Esophagus (tissue), 2 donors: ENCODE data around the gene EP300. TPM values are rescaled to one million over a fixed set of nuclear protein-coding genes. Genes with fewer than 3 reads are reported as not detected.
"Not testable (repeated sequence)": the region's sequence is repeated elsewhere in the genome, so short reads cannot be mapped to it uniquely, and the experiment has no call there.

Experiments used
- H3K27ac ChIP-seq, 2 donors: one replicate each; pipeline ENCODE4 v1.5.1; 2013; ENCODE audit warnings: low read depth in 2 of 2, mild to moderate bottlenecking in 2 of 2, inconsistent platforms in 1 of 2, low read length in 1 of 2, moderate library complexity in 1 of 2
- H3K27me3 ChIP-seq, 2 donors: one replicate each; pipeline ENCODE4 v1.6.1; 2013; ENCODE audit warnings: low read length in 2 of 2, control low read depth in 1 of 2, mild to moderate bottlenecking in 1 of 2; ENCODE audit not compliant: insufficient read depth in 2 of 2, control insufficient read depth in 1 of 2
- H3K36me3 ChIP-seq, 2 donors: one replicate each; pipeline ENCODE4 v1.6.1; 2013; ENCODE audit warnings: low read length in 1 of 2; ENCODE audit not compliant: control insufficient read depth in 2 of 2, insufficient read depth in 2 of 2
- H3K4me1 ChIP-seq, 2 donors: one replicate each; pipeline ENCODE4 v1.6.1; 2013; ENCODE audit warnings: low read length in 1 of 2; ENCODE audit not compliant: control insufficient read depth in 2 of 2, insufficient read depth in 2 of 2
- H3K4me3 ChIP-seq, 2 donors: one replicate each; pipeline ENCODE4 v1.5.1; 2013; ENCODE audit warnings: low read length in 2 of 2, mild to moderate bottlenecking in 2 of 2, low read depth in 1 of 2, moderate library complexity in 1 of 2
- H3K9me3 ChIP-seq, 2 donors: one replicate each; pipeline ENCODE4 v1.6.1; 2013; ENCODE audit warnings: mild to moderate bottlenecking in 2 of 2, low read depth in 1 of 2, low read length in 1 of 2, moderate library complexity in 1 of 2; ENCODE audit not compliant: control insufficient read depth in 2 of 2, insufficient read depth in 1 of 2
- WGBS, 2 donors: extraction: QIAGEN DNeasy Blood & Tissue Kit; methylation state at CpG; one replicate each; pipeline ENCODE4 v1.1.7; 2013; 5-methylcytosine and 5-hydroxymethylcytosine counted together
- polyA plus RNA-seq, 2 donors: library from polyadenylated mRNA; stranded (reverse); fragments of 200-250 nt; gene quantifications; one replicate each; pipeline ENCODE4 v1.2.3, GENCODE V29; 2013
- donor health status: healthy with polysubstance abuse.
- donor health status: Bipolar disorder and iron deficiency.

EP300 gene
- polyA plus RNA-seq, 2 donors: 11.6 to 13.7 TPM

DNA sequence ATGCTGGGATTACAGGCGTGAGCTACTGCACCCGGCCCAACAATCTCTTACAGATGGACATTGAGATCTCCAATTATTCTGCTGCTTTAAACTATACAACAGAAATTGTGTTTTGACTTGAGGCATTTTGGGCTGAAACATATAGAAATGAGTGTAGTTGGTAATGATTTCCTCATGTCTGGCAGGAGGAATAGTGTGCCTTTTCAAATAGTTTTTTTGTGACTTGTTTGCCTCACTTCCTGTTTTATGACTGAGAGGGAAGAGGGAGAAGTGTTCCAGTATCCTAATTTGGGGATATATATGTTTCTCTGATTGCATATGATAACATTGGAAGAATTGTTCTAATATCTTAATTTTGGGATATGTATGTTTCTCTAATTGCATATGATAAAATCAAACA lies 40.2 kb downstream of the EP300 start:
- peaks cover 5 to 22% of the 10 kb centered on the region in 2 donors for H3K36me3 ChIP-seq
- H3K4me1 ChIP-seq: no peaks in the 10 kb centered on the region
- no peak overlapping the region for H3K4me3 ChIP-seq
- H3K27me3 ChIP-seq: no peaks in the 10 kb centered on the region
- no peak overlapping the region for H3K27ac ChIP-seq
- no peaks in the 10 kb centered on the region for H3K9me3 ChIP-seq
- WGBS, 2 donors: 91 to 94% methylated on average over 2 of the region's 2 CpGs

DNA sequence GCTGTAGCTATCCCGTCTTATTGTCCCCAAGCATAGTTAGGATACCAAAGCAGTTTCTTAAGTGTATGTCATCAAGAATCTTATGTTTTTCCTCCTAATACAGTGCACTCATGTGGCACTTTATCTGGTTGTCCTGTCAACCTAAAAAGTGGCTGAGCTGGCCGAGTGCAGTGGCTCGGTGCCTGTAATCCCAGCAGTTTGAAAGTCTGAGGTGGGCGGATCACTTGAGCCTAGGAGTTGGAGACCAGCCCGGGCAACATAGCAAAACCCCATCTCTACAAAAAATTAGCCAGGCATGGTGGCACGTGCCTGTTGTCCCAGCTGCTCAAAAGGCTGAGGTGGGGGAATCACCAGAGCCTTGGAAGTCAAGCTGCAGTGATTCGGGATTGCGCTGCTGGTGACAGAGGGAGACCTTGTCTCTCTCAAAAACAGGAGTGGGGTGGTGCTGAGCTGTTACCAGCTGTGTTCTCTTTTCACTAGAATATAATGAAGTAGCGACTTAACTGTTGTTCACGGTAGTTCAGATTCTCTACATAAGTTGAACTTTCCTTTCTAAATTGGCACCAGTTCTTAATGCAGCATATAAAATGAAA lies 48.1 kb downstream of the EP300 start:
- H3K27ac ChIP-seq: no peak overlapping the region
- peaks cover 16 to 38% of the 10 kb centered on the region in 2 donors for H3K36me3 ChIP-seq
- no peaks in the 10 kb centered on the region for H3K4me1 ChIP-seq
- H3K9me3 ChIP-seq: no peaks in the 10 kb centered on the region
- 75 to 80% methylated on average over 10 of the region's 10 CpGs for WGBS, 2 donors
- H3K27me3 ChIP-seq: no peaks in the 10 kb centered on the region
- no peak overlapping the region for H3K4me3 ChIP-seq

DNA sequence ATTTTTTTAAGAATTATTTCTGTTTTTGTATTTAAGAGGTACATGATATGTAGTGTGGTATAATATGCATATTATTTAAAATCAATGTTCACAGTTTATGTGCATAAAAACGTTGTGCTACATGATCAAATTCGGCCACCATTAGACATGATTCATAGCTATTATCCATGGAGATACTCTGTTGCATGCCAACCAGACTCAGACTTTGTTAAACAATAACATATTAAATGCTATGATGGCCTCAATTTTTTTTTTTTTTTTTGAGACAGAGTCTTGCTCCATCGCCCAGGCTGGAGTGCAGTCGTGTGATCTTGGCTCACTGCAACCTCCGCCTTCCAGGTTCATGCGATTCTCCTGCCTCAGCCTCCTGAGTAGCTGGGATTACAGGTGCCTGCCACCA lies 53.5 kb downstream of the EP300 start:
- not testable (repeated sequence) for H3K4me1 ChIP-seq, H3K9me3 ChIP-seq, H3K27me3 ChIP-seq, H3K4me3 ChIP-seq, H3K27ac ChIP-seq
- 90 to 92% methylated on average over 6 of the region's 6 CpGs for WGBS, 2 donors
- peaks cover 10 to 28% of the 10 kb centered on the region in 2 donors for H3K36me3 ChIP-seq

DNA sequence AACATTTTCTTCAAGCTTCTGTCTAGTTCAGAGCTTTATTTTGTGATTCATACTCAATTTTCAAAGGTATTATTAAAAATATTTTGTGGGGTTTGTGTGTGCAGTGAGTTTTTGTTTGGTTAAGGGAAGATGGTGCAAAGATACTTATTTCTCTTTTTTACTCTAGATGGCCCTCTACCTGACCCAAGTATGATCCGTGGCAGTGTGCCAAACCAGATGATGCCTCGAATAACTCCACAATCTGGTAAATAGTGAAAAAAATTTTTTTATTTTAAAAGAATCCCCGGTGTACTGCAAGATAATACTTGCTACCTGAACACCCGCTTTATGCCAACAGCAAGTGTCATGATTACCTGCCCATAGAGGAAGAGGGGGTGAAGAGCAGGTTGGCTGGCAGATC lies 54.2 kb downstream of the EP300 start:
- Histone ChIP-seq H3K4me1 (no peaks in the 10 kb centered on the region), H3K36me3 (peaks cover 13 to 27% of the 10 kb centered on the region in 2 donors), H3K9me3 (no peaks in the 10 kb centered on the region), H3K4me3 (no peak overlapping the region), H3K27ac (no peak overlapping the region), H3K27me3 (no peaks in the 10 kb centered on the region)
- 59 to 67% methylated on average over 4 of the region's 4 CpGs for WGBS, 2 donors

DNA sequence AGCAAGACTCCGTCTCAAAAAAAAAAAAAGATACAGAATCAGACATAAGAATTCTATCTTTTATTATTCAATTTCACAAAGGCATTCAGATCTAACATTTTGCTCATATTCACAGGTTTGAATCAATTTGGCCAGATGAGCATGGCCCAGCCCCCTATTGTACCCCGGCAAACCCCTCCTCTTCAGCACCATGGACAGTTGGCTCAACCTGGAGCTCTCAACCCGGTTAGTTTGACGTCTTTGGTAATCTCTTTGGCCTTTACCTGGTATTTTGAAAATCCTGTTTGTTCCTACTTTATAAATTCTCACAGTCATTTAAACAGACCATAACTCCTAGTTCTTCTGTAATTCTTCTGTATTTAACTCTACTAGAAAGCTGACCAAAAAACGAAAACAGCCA lies 55.3 kb downstream of the EP300 start:
- H3K27ac ChIP-seq: no peak overlapping the region
- H3K27me3 ChIP-seq: no peaks in the 10 kb centered on the region
- H3K4me3 ChIP-seq: no peak overlapping the region
- 82 to 91% methylated on average over 5 of the region's 5 CpGs for WGBS, 2 donors
- H3K4me1 ChIP-seq: no peaks in the 10 kb centered on the region
- peaks cover 16 to 20% of the 10 kb centered on the region in 2 donors for H3K36me3 ChIP-seq
- no peaks in the 10 kb centered on the region for H3K9me3 ChIP-seq

DNA sequence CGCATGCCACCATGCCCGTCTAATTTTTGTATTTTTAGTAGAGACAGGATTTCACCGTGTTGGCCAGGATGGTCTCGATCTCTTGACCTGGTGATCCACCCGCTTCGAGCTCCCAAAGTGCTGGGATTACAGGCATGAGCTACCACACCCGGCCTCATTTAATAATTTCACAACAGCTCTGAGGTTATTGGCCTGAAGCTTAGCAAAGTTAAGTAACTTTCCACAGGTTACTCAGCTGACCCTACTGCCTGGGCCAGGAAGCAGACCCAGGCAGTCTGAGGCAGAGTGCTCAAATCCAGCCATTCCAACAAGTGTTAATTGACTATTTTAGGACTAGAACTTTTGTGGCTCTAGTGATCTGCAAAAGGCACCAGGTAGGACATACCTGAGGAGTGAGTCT lies 60.5 kb downstream of the EP300 start:
- 94% methylated on average over 7 of the region's 7 CpGs for WGBS, 2 donors
- H3K27me3 ChIP-seq: no peaks in the 10 kb centered on the region
- H3K36me3 ChIP-seq: peaks cover 18 to 29% of the 10 kb centered on the region in 2 donors
- H3K4me3 ChIP-seq: no peak overlapping the region
- no peaks in the 10 kb centered on the region for H3K9me3 ChIP-seq
- no peak overlapping the region for H3K27ac ChIP-seq
- H3K4me1 ChIP-seq: no peaks in the 10 kb centered on the region

DNA sequence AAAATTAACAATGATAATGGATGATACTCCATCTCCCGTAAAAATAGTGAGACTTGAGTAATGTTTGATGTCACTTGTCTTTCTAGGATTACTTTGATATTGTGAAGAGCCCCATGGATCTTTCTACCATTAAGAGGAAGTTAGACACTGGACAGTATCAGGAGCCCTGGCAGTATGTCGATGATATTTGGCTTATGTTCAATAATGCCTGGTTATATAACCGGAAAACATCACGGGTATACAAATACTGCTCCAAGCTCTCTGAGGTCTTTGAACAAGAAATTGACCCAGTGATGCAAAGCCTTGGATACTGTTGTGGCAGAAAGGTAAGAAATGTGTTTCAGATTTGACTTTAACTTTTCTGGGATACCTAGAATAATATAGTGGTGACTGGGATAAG lies 64.7 kb downstream of the EP300 start:
- Histone ChIP-seq H3K4me3 (no peak overlapping the region), H3K9me3 (no peaks in the 10 kb centered on the region), H3K27me3 (no peaks in the 10 kb centered on the region), H3K36me3 (peaks cover 19 to 23% of the 10 kb centered on the region in 2 donors), H3K4me1 (no peaks in the 10 kb centered on the region), H3K27ac (no peak overlapping the region)
- 53 to 63% methylated on average over 4 of the region's 4 CpGs for WGBS, 2 donors

DNA sequence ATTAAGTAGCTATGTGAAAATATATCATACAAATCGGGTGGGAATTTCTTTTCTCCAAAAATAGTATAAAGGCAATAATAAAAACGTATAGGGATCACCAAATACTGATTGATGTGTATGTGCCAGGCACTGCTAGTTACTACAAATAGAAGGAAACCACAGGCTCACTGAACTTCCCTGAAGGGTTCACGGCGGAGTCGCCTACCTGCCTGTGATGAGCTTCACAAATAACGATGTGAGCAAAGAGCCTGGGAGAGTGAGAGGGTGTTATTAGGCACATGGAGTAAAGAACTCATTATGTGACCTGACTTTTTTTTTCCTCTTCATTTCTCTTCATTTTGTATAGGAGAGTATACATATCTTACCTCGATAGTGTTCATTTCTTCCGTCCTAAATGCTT lies 76.8 kb downstream of the EP300 start:
- H3K9me3 ChIP-seq: no peaks in the 10 kb centered on the region
- peaks cover 14 to 23% of the 10 kb centered on the region in 2 donors for H3K36me3 ChIP-seq
- no peak overlapping the region for H3K27ac ChIP-seq
- H3K4me3 ChIP-seq: no peak overlapping the region
- no peaks in the 10 kb centered on the region for H3K27me3 ChIP-seq
- 87 to 89% methylated on average over 8 of the region's 8 CpGs for WGBS, 2 donors
- H3K4me1 ChIP-seq: no peaks in the 10 kb centered on the region

DNA sequence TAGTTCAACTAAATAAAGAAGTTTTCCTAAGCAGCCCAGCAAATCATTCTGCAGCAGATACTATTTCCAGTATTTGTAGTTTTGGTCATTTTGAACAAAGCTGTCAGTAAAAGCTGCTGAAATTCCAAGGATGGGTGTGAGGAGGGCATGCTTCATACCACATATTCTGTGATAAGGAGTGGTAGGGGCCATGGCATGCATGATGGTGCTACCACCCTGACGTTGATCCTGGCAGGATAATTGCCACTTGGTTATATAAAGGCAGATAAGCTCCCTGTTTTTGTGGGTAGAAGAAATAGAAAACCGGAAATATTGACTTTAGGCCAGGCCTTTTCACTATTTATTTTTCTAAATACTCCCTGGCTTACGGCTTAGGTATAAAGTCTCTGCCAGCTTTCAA lies 79.6 kb downstream of the EP300 start:
- Histone ChIP-seq H3K36me3 (peaks cover 24 to 26% of the 10 kb centered on the region in 2 donors), H3K27me3 (no peaks in the 10 kb centered on the region), H3K4me3 (no peak overlapping the region), H3K4me1 (no peaks in the 10 kb centered on the region), H3K27ac (no peak overlapping the region), H3K9me3 (no peaks in the 10 kb centered on the region)
- WGBS, 2 donors: 52 to 58% methylated on average over 3 of the region's 3 CpGs

DNA sequence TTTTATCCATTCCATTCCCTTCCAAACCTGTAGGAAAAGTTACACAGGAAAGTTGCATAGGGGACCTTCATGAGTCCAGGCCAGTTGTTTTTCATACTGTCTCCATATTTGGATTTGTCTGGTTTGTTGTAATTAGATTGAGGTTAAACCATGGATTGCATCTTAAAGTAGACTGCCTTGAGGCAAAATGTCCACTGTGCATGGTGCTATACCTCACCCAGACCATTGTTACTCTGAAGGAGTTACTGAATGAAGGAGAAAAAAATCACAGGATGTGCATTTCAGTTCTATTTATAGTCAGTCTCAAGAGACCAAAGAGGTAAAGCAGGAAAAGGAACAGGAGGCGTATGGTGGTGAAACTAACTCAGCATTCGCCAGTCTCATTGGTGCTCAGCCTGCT lies 83.2 kb downstream of the EP300 start:
- Histone ChIP-seq H3K27me3 (no peaks in the 10 kb centered on the region), H3K36me3 (peaks cover 27 to 35% of the 10 kb centered on the region in 2 donors), H3K4me3 (no peak overlapping the region), H3K4me1 (peaks cover 0 to 3% of the 10 kb centered on the region in 2 donors), H3K9me3 (no peaks in the 10 kb centered on the region), H3K27ac (no peak overlapping the region)
- WGBS, 2 donors: 80 to 85% methylated on average over 2 of the region's 2 CpGs
